Measurements from ENCODE around the gene JDP2. TPM values are rescaled to one million over a fixed set of nuclear protein-coding genes. Genes with fewer than 3 reads are reported as not detected.
A peak's percentile ranks its signal among the peaks of the same experiment; 100 is the strongest.

Gene JDP2
- total and polyA plus RNA-seq, 12 donors: 6.8 to 59.8 (median 31.8) TPM

DNA sequence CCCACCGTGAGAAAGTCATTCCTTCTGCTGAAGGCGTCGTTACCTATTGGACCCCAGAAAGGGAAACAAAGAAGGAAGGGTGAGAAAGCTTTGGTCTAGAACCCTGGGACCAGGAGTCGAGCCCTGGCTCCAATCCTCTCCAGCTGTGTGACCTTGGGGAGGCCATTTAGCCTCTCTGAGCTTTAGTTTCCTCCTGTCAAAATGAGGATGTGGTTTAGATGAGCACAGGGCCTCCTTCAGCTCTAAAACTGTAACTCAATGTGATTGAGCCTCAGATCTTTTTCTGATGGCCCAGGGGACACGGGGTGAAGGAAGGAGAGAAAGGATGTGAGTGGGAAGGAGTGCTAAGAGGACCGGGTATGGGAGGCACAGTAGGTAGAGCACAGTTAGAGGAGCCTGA lies 7.7 kb downstream of the JDP2 start:
- intact Hi-C loops (cut with DNase I): no loop called here
- H3K4me1 ChIP-seq (replicated peaks in 1 of 2): peaks cover 16 to 61% of the 10 kb centered on the region in 2 donors
- peaks cover 0 to 49% of the 10 kb centered on the region in 2 donors for H3K36me3 ChIP-seq (replicated peaks in 1 of 2)

DNA sequence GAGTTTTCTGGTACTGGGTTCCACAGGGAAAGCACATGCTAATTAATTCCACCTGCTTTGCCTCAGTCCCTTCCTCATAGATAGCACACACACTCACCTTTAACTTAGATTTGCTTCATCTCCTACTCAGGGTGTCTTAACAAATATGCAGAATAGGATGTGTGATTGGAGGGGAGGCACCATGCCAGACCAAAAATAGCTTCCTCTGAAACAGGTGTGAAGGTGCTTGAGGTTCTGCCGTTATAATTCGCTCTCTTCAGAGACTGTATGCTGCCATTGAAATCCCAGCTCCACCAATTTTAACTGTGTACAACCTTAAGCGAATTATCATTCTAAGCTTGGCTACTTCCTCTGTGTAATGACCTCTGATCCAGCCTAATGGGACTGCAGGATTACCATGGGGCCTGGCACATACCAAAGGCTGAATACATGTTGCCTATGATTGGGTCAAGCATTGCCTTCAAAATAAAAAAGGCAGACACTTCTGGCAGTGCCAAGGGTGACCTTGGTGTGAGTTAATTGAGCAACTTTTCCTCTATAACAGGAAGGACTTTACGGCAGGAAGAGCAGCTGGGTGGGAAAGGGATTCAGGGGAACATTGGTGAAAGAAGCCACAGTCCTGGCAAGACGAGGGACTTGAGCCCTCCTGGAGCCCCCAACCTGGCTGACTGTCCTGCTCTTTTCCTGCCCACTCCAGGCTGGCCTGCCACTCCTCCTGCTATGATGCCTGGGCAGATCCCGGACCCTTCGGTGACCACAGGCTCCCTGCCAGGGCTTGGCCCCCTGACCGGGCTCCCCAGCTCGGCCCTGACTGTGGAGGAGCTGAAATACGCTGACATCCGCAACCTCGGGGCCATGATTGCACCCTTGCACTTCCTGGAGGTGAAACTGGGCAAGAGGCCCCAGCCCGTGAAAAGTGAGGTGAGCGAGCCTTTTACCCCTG lies 9.7 kb downstream of the JDP2 start:
- H3K27ac ChIP-seq: peak overlapping the region in 3 of 5 donors; percentile 36 to 86 (median 39)

More for the DNA sequence above, 7.7 kb downstream of the JDP2 start:
- WGBS, 4 donors: 76 to 87% (median 81%) methylated on average over 6 of the region's 6 CpGs
- no peak overlapping the region for H3K4me3 ChIP-seq
- TF ChIP-seq POLR2A (IDR thresholded peaks at IDR 0.05): no peak
- no peak for TF ChIP-seq CTCF (IDR thresholded peaks at IDR 0.05)
- peak overlapping the region in 1 of 5 donors; percentile 12 for H3K27ac ChIP-seq
- no peaks in the 10 kb centered on the region for H3K9me3 ChIP-seq (replicated peaks in 1 of 3)
- no peak for DNase-seq
- H3K27me3 ChIP-seq: no peaks in the 10 kb centered on the region

DNA sequence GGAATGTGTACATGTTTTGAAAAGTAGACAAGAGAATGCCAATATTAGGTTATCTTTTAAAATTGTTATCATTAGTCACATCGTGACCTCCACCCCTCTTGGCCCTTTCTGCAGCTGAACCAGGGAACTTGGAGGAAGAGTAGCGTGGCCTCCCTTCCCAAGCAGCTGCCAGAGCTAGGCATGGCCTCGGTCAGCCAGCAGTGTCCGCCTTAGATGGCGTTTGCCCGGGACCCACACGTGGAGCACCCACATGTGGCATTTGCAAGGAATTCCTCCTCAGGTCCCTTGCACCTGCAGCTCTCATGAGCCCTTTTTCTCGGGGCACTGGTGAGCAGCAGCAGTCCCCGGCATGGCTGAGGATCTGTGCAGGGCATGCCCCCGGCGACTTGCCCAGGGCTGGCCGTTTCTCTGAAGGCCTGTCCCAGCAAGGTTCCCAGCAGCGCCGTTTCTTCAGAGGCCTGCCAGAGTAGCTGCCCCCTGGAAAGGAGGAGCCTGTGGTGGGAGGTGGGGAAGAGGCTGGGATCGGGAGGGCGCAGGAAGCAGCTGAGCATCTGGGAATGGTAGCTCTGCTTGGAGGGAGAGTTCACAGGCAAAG lies 10.8 kb downstream of the JDP2 start:
- peaks cover 28 to 72% of the 10 kb centered on the region in 2 donors for H3K4me1 ChIP-seq (replicated peaks in 1 of 2)

More for the DNA sequence above, 9.7 kb downstream of the JDP2 start:
- intact Hi-C loops (cut with DNase I): no loop called here
- Histone ChIP-seq H3K4me3 (no peak overlapping the region), H3K27me3 (no peaks in the 10 kb centered on the region), H3K36me3 (replicated peaks in 1 of 2) (peaks cover 0 to 50% of the 10 kb centered on the region in 2 donors), H3K9me3 (replicated peaks in 1 of 3) (no peaks in the 10 kb centered on the region), H3K4me1 (replicated peaks in 1 of 2) (peaks cover 22 to 61% of the 10 kb centered on the region in 2 donors)
- WGBS, 4 donors: 59 to 74% (median 67%) methylated on average over 7 to 14 of the region's 14 CpGs
- DNase-seq: peak in 5 of 7 donors; percentile 61 to 78 (median 66)
- TF ChIP-seq CTCF (IDR thresholded peaks at IDR 0.05) (no peak), POLR2A (IDR thresholded peaks at IDR 0.05) (no peak)

More for the DNA sequence above, 10.8 kb downstream of the JDP2 start:
- Histone ChIP-seq H3K4me3 (no peak overlapping the region), H3K27me3 (no peaks in the 10 kb centered on the region), H3K36me3 (replicated peaks in 1 of 2) (peaks cover 0 to 48% of the 10 kb centered on the region in 2 donors), H3K27ac (peak overlapping the region in 2 of 5 donors; percentile 39 to 86), H3K9me3 (replicated peaks in 1 of 3) (no peaks in the 10 kb centered on the region)
- TF ChIP-seq POLR2A (IDR thresholded peaks at IDR 0.05) (no peak), CTCF (IDR thresholded peaks at IDR 0.05) (no peak)
- intact Hi-C loops (cut with DNase I): no loop called here
- peak in 3 of 7 donors; percentile 51 to 55 (median 55) for DNase-seq
- WGBS, 4 donors: 48 to 56% (median 50%) methylated on average over 7 to 16 of the region's 16 CpGs
